KMS-11 (cell line): ENCODE measurements around the gene THOP1.

Experiments
- H2AFZ ChIP-seq: fragments of 200-600 bp; sonication (generic); 2 replicates; pipeline ENCODE4 v1.6.1; 2016; ENCODE audit warnings: antibody characterized with exemption, mixed run types, low read depth
- H3K27ac ChIP-seq: fragments of 200-600 bp; sonication (generic); 2 replicates; pipeline ENCODE4 v1.6.1; 2016; ENCODE audit warnings: mild to moderate bottlenecking, mixed run types
- H3K27me3 ChIP-seq: fragments of 200-600 bp; sonication (generic); 2 replicates; pipeline ENCODE4 v1.6.1; 2017; ENCODE audit warnings: mild to moderate bottlenecking, low read depth, mixed run types, moderate library complexity; ENCODE audit not compliant: insufficient read depth
- H3K36me3 ChIP-seq: fragments of 200-600 bp; sonication (generic); 2 replicates; pipeline ENCODE4 v1.6.1; 2017; ENCODE audit warnings: mild to moderate bottlenecking, mixed run types; ENCODE audit not compliant: insufficient read depth
- H3K4me1 ChIP-seq: fragments of 200-600 bp; sonication (generic); 2 replicates; pipeline ENCODE4 v1.6.1; 2016; ENCODE audit warnings: mild to moderate bottlenecking, low read depth, mixed run types; ENCODE audit not compliant: poor library complexity, severe bottlenecking
- H3K4me2 ChIP-seq: fragments of 200-600 bp; sonication (generic); 2 replicates; pipeline ENCODE4 v1.7.0; 2016; ENCODE audit warnings: mild to moderate bottlenecking, mixed run types
- H3K4me3 ChIP-seq: fragments of 200-600 bp; sonication (generic); IDR thresholded peaks from 2 replicates; pipeline ENCODE4 v1.6.1; 2017; ENCODE audit warnings: low read depth, low read length, mixed read lengths; ENCODE audit not compliant: insufficient read depth
- H3K79me2 ChIP-seq: fragments of 200-600 bp; sonication (generic); 2 replicates; pipeline ENCODE4 v1.6.1; 2016; ENCODE audit warnings: low read depth, mixed run types; ENCODE audit not compliant: insufficient read depth
- H3K9ac ChIP-seq: fragments of 200-600 bp; sonication (generic); 2 replicates; pipeline ENCODE4 v1.6.1; 2016; ENCODE audit warnings: mild to moderate bottlenecking, mixed run types
- H4K20me1 ChIP-seq: fragments of 200-600 bp; sonication (generic); 2 replicates; pipeline ENCODE4 v1.6.1; 2016; ENCODE audit warnings: mild to moderate bottlenecking, mixed run types; ENCODE audit not compliant: insufficient read depth
- CTCF ChIP-seq: fragments of 200-600 bp; sonication (generic); conservative IDR thresholded peaks from 2 replicates; pipeline ENCODE4 v1.6.1; 2017; ENCODE audit warnings: low read depth, mild to moderate bottlenecking, antibody characterized with exemption, low read length, moderate library complexity, mixed read lengths

Gene THOP1

GRCh38 chr19:2847507-2847906 is 62.2 kb downstream of the THOP1 start:
- no peak overlapping the region for H3K4me3 ChIP-seq
- TF ChIP-seq CTCF, result no peak
- no peaks in the 10 kb centered on the region for H3K4me1 ChIP-seq
- no peak overlapping the region for H3K9ac ChIP-seq
- H3K27me3 ChIP-seq, result peaks cover 18% of the 10 kb centered on the region; the same call in 1 of the 2 replicates
- H3K79me2 ChIP-seq, result no peaks in the 10 kb centered on the region
- H2AFZ ChIP-seq, result no peak overlapping the region
- H4K20me1 ChIP-seq, result no peaks in the 10 kb centered on the region
- H3K36me3 ChIP-seq, result no peaks in the 10 kb centered on the region
- no peak overlapping the region for H3K27ac ChIP-seq
- no peak overlapping the region for H3K4me2 ChIP-seq

- H3K4me3 ChIP-seq, result no peak overlapping the region
- H4K20me1 ChIP-seq, result no peaks in the 10 kb centered on the region
- no peak overlapping the region for H3K4me2 ChIP-seq
- no peak overlapping the region for H2AFZ ChIP-seq
- H3K4me1 ChIP-seq, result no peaks in the 10 kb centered on the region
- no peak for TF ChIP-seq CTCF
- H3K9ac ChIP-seq, result no peak overlapping the region
- peaks cover 14% of the 10 kb centered on the region; the same call in 1 of the 2 replicates for H3K27me3 ChIP-seq
- H3K36me3 ChIP-seq, result no peaks in the 10 kb centered on the region
- H3K79me2 ChIP-seq, result no peaks in the 10 kb centered on the region
- H3K27ac ChIP-seq, result no peak overlapping the region
These were observed 63.3 kb downstream of the THOP1 start for GRCh38 chr19:2848616-2849015.

- Histone ChIP-seq H2AFZ (no peak overlapping the region), H3K4me2 (no peak overlapping the region), H3K27ac (no peak overlapping the region), H3K4me1 (no peaks in the 10 kb centered on the region), H3K79me2 (no peaks in the 10 kb centered on the region), H3K4me3 (no peak overlapping the region), H3K9ac (no peak overlapping the region), H3K36me3 (no peaks in the 10 kb centered on the region), H3K27me3 (peaks cover 12% of the 10 kb centered on the region; the same call in 1 of the 2 replicates), H4K20me1 (no peaks in the 10 kb centered on the region)
- TF ChIP-seq CTCF, result no peak
These were observed 65.1 kb downstream of the THOP1 start for GRCh38 chr19:2850256-2850925.

GRCh38 chr19:2852598-2852997 is 67.3 kb downstream of the THOP1 start:
- Histone ChIP-seq H3K4me2 (no peak overlapping the region), H3K9ac (no peak overlapping the region), H3K79me2 (no peaks in the 10 kb centered on the region), H2AFZ (no peak overlapping the region), H3K4me3 (no peak overlapping the region), H3K27me3 (peaks cover 8% of the 10 kb centered on the region; the same call in 1 of the 2 replicates), H3K4me1 (no peaks in the 10 kb centered on the region), H3K36me3 (no peaks in the 10 kb centered on the region), H3K27ac (no peak overlapping the region), H4K20me1 (no peaks in the 10 kb centered on the region)
- no peak for TF ChIP-seq CTCF
